ENCODE data around the gene MANF.

DNA sequence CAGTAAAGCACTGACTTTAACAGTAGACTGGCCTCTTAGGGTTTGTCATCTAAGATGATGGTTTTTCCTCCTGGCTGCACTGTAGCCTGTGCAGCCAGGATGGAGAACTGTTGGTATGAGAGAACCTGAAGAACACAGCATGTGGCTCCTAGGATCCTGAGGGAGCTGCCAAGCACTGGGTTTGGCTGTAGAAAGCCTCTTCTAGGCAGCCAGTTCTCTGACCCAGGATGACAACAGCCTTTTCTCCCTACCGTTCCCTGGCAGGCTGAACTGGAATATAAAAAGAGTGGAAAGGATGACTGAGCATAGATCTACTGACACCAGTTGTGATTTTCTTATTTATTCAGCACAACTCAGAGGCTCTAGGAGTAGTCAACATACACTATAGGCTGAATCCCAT lies 34.3 kb upstream of the MANF start:
- TF ChIP-seq, protein P1, sequence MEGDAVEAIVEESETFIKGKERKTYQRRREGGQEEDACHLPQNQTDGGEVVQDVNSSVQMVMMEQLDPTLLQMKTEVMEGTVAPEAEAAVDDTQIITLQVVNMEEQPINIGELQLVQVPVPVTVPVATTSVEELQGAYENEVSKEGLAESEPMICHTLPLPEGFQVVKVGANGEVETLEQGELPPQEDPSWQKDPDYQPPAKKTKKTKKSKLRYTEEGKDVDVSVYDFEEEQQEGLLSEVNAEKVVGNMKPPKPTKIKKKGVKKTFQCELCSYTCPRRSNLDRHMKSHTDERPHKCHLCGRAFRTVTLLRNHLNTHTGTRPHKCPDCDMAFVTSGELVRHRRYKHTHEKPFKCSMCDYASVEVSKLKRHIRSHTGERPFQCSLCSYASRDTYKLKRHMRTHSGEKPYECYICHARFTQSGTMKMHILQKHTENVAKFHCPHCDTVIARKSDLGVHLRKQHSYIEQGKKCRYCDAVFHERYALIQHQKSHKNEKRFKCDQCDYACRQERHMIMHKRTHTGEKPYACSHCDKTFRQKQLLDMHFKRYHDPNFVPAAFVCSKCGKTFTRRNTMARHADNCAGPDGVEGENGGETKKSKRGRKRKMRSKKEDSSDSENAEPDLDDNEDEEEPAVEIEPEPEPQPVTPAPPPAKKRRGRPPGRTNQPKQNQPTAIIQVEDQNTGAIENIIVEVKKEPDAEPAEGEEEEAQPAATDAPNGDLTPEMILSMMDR (IDR thresholded peaks at IDR 0.05): no peak
- TF ChIP-seq POLR2AphosphoS5 (IDR thresholded peaks at IDR 0.05; ENCODE audit: insufficient read depth in 1 of 2, low read depth in 1 of 2) (no peak), POLR2A (IDR thresholded peaks at IDR 0.05) (no peak)
